GM10248 (cell line): Measurements from ENCODE around the gene IQSEC1.

Source experiments
- CTCF ChIA-PET: fragments of 300-600 bp; sonication (Branson Sonifier 250); formaldehyde crosslinking; extraction: SDS; loops from one replicate; lab custom pipeline; 2021; ENCODE audit warnings: antibody characterized with exemption; lab: Yijun Ruan, JAX
- POLR2A ChIA-PET: fragments of 350-650 bp; sonication (Branson Sonifier 250); formaldehyde crosslinking; extraction: SDS; loops from one replicate; lab custom pipeline; 2020; ENCODE audit warnings: antibody characterized with exemption; lab: Yijun Ruan, JAX
- DNase-seq: peaks from one replicate; pipeline ENCODE4 v3.0.0; 2012; ENCODE audit errors: extremely low spot score
- TF ChIP-seq, protein P1 (sequence below): IDR thresholded peaks from 2 replicates; pipeline ENCODE4 v1.5.1; 2012; ENCODE audit warnings: mild to moderate bottlenecking, low read depth; ENCODE audit errors: extremely low read depth, missing control alignments, control extremely low read depth

The IQSEC1 gene

DNA sequence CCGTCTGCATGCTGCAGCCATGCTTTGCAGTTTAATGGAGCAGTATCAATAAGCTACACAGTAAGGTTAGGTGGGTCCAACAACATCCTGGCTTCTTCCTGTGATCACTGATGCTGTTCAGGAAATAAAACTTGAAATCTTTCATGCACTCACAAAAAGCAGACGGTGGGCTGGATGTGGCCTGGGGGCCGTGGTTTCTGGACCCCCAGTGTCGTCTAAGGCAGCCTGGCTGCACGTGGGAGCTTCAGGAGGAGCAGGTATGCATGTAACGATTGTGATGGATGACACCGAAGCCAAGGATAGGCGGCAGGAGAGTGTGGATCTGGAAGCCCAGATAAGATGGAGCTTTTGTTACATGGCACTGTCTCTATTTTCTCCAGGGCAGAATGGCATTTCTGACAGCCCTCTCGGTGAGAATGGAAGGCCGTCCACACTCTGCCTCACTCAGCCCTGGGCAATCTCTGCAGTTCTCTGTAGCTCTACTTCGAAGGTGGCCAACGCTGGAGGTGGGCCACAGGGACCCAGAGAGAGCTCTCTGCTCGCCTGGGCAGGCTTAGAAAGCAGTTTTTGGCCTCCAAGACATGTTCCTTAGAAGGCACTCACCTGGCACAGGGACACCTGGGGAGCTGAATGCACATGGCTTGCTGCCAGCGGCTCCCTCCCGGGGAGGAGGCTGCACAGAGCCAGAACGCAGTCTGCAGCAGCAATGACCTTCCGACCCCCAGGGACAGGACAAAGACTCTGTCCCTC is 46.4 kb upstream of the IQSEC1 start:
- CTCF ChIA-PET = interaction anchor here (0.8 to 1.3 kb wide), 2 partner anchors 17 to 28 kb away, joined by 3 to 4 read pairs; no protein-coding TSS in a partner anchor
- DNase-seq = no peak
- POLR2A ChIA-PET = no interaction called here
- TF ChIP-seq, protein P1, sequence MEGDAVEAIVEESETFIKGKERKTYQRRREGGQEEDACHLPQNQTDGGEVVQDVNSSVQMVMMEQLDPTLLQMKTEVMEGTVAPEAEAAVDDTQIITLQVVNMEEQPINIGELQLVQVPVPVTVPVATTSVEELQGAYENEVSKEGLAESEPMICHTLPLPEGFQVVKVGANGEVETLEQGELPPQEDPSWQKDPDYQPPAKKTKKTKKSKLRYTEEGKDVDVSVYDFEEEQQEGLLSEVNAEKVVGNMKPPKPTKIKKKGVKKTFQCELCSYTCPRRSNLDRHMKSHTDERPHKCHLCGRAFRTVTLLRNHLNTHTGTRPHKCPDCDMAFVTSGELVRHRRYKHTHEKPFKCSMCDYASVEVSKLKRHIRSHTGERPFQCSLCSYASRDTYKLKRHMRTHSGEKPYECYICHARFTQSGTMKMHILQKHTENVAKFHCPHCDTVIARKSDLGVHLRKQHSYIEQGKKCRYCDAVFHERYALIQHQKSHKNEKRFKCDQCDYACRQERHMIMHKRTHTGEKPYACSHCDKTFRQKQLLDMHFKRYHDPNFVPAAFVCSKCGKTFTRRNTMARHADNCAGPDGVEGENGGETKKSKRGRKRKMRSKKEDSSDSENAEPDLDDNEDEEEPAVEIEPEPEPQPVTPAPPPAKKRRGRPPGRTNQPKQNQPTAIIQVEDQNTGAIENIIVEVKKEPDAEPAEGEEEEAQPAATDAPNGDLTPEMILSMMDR = no peak

DNA sequence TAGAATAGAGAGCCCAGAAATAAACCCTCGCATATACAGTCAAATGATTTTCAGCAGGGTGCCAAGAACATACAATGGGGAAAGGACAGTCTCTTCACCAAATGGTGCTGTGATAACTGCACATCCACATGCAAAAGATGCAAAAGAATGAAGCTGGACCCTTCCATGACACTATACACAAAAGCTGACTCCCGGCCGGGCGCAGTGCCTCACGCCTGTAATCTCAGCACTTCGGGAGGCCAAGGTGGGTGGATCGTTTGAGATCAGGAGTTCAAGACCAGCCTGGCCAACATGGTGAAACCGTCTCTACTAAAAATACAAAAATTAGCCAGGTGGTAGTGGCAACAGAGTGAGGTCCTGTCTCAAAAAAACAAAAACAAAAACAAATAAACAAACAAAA is 43.2 kb upstream of the IQSEC1 start:
- TF ChIP-seq, protein P1 = no peak
- CTCF ChIA-PET = no interaction called here
- POLR2A ChIA-PET = no interaction called here

DNA sequence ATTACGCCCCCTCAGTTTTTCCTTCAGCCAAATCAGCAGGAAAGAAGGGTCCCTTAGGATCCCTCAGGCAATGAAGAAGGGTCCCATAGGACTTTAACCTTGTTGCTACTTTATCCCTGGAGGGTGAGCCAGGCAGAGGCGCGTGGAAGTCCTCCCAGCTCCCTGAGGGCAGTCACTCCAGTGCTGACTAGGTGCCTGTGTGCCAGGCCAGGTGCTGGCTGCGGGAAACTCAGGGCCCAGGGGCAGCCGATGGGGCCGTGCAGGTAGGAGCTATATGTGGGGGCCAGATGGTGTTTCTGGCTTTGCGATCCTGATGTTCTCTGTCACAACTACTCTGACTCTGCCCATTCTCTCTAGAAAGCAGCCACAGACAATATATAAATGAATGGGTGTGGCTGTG is 42.8 kb upstream of the IQSEC1 start:
- POLR2A ChIA-PET = no interaction called here

More for the DNA sequence above, 43.2 kb upstream of the IQSEC1 start:
- DNase-seq = no peak

DNA sequence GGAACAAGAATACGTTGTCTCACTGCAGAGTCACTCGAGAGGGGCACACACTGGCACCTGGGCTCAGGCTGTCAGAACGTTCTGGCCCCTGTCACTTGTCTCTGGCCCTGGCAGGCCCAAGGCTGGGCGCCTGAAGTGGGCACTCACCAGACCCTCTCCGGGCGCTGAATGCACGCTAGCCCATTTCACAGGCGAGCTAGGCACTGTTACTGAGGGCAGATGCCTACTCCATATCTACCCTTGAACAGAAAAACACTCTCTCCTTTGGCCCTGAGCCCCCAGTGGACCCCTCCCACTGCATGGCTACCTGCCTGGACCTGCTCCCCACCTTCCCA is 42.3 kb upstream of the IQSEC1 start:
- TF ChIP-seq, protein P1 = no peak
- ChIA-PET POLR2A (no interaction called here), CTCF (interaction anchor here (0.8 kb wide), 1 partner anchor 17 kb away, joined by 3 read pairs; no protein-coding TSS in a partner anchor)
- DNase-seq = no peak

More for the DNA sequence above, 42.8 kb upstream of the IQSEC1 start:
- CTCF ChIA-PET = no interaction called here
- DNase-seq = no peak
- TF ChIP-seq, protein P1 = no peak

DNA sequence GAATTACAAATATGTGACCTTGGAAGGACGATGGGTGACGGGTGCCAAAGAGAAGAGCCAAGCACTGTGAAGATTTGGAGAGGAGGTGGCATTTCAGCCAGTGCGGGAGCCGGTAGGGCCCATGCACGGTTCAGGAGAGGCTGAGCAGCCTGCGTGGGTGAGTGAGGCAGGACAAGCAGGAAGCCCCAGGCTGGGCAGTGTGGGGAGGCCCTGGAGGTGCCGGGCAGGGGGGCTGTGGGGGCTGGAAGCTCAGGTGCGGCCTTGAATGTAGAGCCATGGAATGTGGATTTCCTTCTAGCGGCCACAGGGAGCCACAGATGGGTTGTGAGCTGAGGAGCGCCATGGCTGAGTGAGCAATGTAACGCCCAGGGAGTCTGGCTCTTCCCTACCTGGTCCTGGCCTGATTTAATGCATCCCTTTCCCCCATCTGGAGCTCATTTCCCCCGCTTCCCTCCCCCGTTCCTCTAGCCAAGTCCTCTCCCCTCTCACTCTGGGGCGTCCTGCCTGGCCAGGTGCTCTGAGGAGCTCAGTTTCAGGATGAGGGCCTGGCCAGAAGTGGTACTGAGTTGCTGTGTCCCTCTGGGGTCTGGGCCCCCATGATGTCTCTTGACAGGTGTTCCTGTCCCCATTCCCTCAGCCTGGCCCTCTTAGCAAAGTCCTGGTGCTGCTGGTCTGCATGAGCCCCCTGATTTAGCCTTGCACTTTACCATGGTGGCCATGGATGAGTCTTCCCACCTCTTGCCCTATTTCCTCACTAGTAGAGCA is 41.8 kb upstream of the IQSEC1 start:
- TF ChIP-seq, protein P1 = no peak
- POLR2A ChIA-PET = interaction anchor here (0.7 kb wide), 1 partner anchor 463 kb away, joined by 5 read pairs; no protein-coding TSS in a partner anchor
- CTCF ChIA-PET = interaction anchor here (0.8 kb wide), 1 partner anchor 16 kb away, joined by 3 read pairs; no protein-coding TSS in a partner anchor
- no peak for DNase-seq
